Astrocyte (in vitro differentiated cells and primary cell): Measurements from ENCODE around the gene IFNA13. TPM values are rescaled to one million over a fixed set of nuclear protein-coding genes. Genes with fewer than 3 reads are reported as not detected.

ENCODE experiments used
- DNase-seq: peaks from one replicate; pipeline ENCODE4 v3.0.0-alpha.2; 2010; ENCODE audit warnings: low read depth
- FAIRE-seq: peaks from 2 replicates; lab custom pipeline; 2011; peaks lifted over from hg19 to GRCh38; lab: Jason Lieb, UNC
- H2AFZ ChIP-seq: 2 replicates; pipeline ENCODE4 v1.6.0; 2012; ENCODE audit warnings: low read depth, low read length, inconsistent platforms
- H3K27ac ChIP-seq: 2 replicates; pipeline ENCODE4 v1.5.1; 2011; ENCODE audit warnings: low read depth, low read length, inconsistent platforms
- H3K27me3 ChIP-seq: 2 replicates; pipeline ENCODE4 v1.6.0; 2011; ENCODE audit warnings: low read length, inconsistent platforms; ENCODE audit not compliant: insufficient read depth
- H3K36me3 ChIP-seq: 2 replicates; pipeline ENCODE4 v1.5.1; 2011; ENCODE audit warnings: low read length, inconsistent platforms; ENCODE audit not compliant: insufficient read depth
- H3K4me1 ChIP-seq: 2 replicates; pipeline ENCODE4 v1.5.1; 2011; ENCODE audit warnings: low read length, inconsistent platforms; ENCODE audit not compliant: insufficient read depth
- H3K4me2 ChIP-seq: 2 replicates; pipeline ENCODE4 v1.6.0; 2012; ENCODE audit warnings: low read length, inconsistent platforms
- H3K4me3 ChIP-seq: 2 replicates; pipeline ENCODE4 v1.5.1; 2011; ENCODE audit warnings: low read depth, mild to moderate bottlenecking, low read length, inconsistent platforms; ENCODE audit not compliant: insufficient read depth
- H3K79me2 ChIP-seq: 2 replicates; pipeline ENCODE4 v1.6.0; 2012; ENCODE audit warnings: mild to moderate bottlenecking, low read length, inconsistent platforms; ENCODE audit not compliant: insufficient read depth
- H3K9ac ChIP-seq: 2 replicates; pipeline ENCODE4 v1.6.0; 2012; ENCODE audit warnings: mild to moderate bottlenecking, low read length, inconsistent platforms
- H3K9me3 ChIP-seq: 2 replicates; pipeline ENCODE4 v1.5.1; 2012; ENCODE audit warnings: low read depth, mild to moderate bottlenecking, low read length, inconsistent platforms; ENCODE audit not compliant: insufficient read depth
- H4K20me1 ChIP-seq: 2 replicates; pipeline ENCODE4 v1.6.0; 2012; ENCODE audit warnings: low read length, inconsistent platforms; ENCODE audit not compliant: insufficient read depth
- H3K27ac Mint-ChIP-seq: one replicate; pipeline ENCODE4 v1.8.0; 2021; ENCODE audit warnings: mild to moderate bottlenecking, mixed read lengths; ENCODE audit not compliant: unreplicated experiment
- H3K27me3 Mint-ChIP-seq: one replicate; pipeline ENCODE4 v1.8.0; 2021; ENCODE audit warnings: low read depth, mixed read lengths; ENCODE audit not compliant: unreplicated experiment
- H3K36me3 Mint-ChIP-seq: one replicate; pipeline ENCODE4 v1.8.0; 2021; ENCODE audit warnings: low read depth, mixed read lengths; ENCODE audit not compliant: unreplicated experiment
- H3K4me1 Mint-ChIP-seq: one replicate; pipeline ENCODE4 v1.8.0; 2021; ENCODE audit warnings: low read depth, mixed read lengths; ENCODE audit not compliant: unreplicated experiment
- H3K4me3 Mint-ChIP-seq: one replicate; pipeline ENCODE4 v1.8.0; 2021; ENCODE audit warnings: mild to moderate bottlenecking, moderate library complexity, mixed read lengths; ENCODE audit not compliant: unreplicated experiment
- H3K9me3 Mint-ChIP-seq: one replicate; pipeline ENCODE4 v1.8.0; 2021; ENCODE audit warnings: mild to moderate bottlenecking, mixed read lengths; ENCODE audit not compliant: unreplicated experiment
- EZH2 ChIP-seq: IDR thresholded peaks from 2 replicates; pipeline ENCODE4 v1.6.1; 2012; ENCODE audit warnings: mild to moderate bottlenecking, low read length, inconsistent platforms; ENCODE audit not compliant: insufficient read depth
- total RNA-seq: library from RNA; stranded (reverse); gene quantifications from 2 replicates; pipeline ENCODE4 v1.2.1, GENCODE V29; 2021
- TF ChIP-seq, protein P1 (sequence below): IDR thresholded peaks from 2 replicates; pipeline ENCODE4 v1.5.1; 2011; ENCODE audit warnings: low read depth, mild to moderate bottlenecking, inconsistent platforms, low read length, moderate library complexity; ENCODE audit not compliant: insufficient read depth

Gene IFNA13
- total RNA-seq, 1 donor from 2014 or later = not detected

DNA sequence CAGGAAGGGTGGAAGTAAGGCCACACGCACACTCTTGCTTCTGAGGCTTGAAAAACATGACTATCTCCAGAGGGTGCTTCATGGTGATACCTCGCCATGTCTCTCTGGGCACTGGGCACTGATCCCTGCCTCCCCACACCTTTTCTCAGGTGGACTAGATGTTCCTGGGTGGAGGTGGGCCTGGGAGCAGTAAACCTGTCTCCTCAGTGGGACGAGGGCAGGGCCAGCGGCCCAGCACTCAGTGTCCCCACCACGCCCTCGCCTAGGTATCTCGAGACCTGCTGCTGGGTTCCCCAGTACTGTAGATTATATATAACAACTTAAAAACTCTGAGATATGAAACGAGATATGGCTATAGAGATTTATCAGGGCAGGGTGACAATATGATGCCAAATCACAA lies 5.6 kb downstream of the IFNA13 start:
- peaks cover 10% of the 10 kb centered on the region for H3K27me3 Mint-ChIP-seq
- H3K36me3 Mint-ChIP-seq = no peaks in the 10 kb centered on the region
- Histone ChIP-seq H3K9ac (no peak overlapping the region), H3K27me3 (peaks cover 9% of the 10 kb centered on the region), H3K4me3 (no peak overlapping the region), H3K27ac (no peak overlapping the region), H3K79me2 (no peaks in the 10 kb centered on the region), H3K4me2 (no peak overlapping the region), H3K9me3 (no peaks in the 10 kb centered on the region), H2AFZ (no peak overlapping the region), H3K4me1 (no peaks in the 10 kb centered on the region), H4K20me1 (no peaks in the 10 kb centered on the region), H3K36me3 (no peaks in the 10 kb centered on the region)
- FAIRE-seq (no peak), DNase-seq (no peak)
- H3K9me3 Mint-ChIP-seq = no peaks in the 10 kb centered on the region
- no peak overlapping the region for H3K4me3 Mint-ChIP-seq
- H3K4me1 Mint-ChIP-seq = peaks cover 5% of the 10 kb centered on the region
- H3K27ac Mint-ChIP-seq = no peak overlapping the region
- TF ChIP-seq EZH2 = no peak
- TF ChIP-seq, protein P1, sequence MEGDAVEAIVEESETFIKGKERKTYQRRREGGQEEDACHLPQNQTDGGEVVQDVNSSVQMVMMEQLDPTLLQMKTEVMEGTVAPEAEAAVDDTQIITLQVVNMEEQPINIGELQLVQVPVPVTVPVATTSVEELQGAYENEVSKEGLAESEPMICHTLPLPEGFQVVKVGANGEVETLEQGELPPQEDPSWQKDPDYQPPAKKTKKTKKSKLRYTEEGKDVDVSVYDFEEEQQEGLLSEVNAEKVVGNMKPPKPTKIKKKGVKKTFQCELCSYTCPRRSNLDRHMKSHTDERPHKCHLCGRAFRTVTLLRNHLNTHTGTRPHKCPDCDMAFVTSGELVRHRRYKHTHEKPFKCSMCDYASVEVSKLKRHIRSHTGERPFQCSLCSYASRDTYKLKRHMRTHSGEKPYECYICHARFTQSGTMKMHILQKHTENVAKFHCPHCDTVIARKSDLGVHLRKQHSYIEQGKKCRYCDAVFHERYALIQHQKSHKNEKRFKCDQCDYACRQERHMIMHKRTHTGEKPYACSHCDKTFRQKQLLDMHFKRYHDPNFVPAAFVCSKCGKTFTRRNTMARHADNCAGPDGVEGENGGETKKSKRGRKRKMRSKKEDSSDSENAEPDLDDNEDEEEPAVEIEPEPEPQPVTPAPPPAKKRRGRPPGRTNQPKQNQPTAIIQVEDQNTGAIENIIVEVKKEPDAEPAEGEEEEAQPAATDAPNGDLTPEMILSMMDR = no peak

DNA sequence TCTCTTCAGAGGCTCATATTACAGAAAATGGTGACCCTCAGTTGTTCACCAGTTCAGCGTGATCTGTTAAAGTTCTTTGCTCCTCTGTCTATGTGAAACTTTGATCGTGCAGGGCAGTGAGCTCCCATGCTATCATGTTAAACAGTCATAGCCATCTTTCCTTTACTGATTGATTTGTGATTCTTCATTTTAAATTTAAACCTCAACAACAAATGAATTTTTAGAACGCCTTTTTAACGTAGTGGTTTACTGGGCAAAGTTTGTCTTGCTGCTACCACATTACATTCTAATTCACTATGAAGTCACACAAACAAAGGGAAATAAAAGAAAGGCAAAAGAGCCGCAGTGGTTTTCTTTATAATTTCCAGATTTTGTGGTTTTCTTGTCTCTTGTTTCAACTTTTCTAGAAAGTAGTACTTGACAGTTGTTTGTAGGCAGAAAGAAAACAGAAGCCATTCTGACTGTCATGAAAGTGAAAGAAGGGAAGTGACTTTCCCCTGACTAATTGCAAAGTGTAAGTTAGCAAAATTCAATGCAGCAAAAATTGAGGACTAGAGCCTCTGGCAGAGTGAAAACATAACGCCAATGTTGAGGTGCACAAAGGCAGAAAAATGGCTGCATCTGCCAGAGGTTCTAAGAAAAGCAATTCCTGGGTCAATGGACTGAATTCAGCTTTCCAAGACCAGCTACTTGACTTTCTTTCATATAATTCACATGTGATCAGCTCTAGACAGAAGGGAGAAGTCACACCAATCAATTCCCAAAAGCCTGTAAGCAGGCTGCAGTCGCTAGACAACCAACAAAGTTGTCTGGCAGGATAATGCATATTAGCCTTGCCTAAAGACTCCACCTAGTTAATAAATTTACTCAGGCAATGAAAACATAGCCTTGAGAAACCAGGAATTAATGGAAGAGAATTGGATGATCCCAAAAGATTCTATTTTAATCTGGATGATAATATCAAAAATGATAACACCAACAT lies 10.1 kb downstream of the IFNA13 start:
- DNase-seq = peak; percentile 4
- peak overlapping the region; percentile 55 for H3K4me2 ChIP-seq

More for the DNA sequence above, 10.1 kb downstream of the IFNA13 start:
- peak overlapping the region; percentile 45 for H2AFZ ChIP-seq
- no peaks in the 10 kb centered on the region for H3K27me3 ChIP-seq
- Mint-ChIP-seq H3K36me3 (no peaks in the 10 kb centered on the region), H3K27ac (no peak overlapping the region), H3K27me3 (no peaks in the 10 kb centered on the region), H3K4me3 (no peak overlapping the region), H3K4me1 (no peaks in the 10 kb centered on the region), H3K9me3 (peaks cover 3% of the 10 kb centered on the region)
- no peak overlapping the region for H3K27ac ChIP-seq
- no peaks in the 10 kb centered on the region for H3K79me2 ChIP-seq
- TF ChIP-seq, protein P1 = no peak
- no peak for TF ChIP-seq EZH2
- no peak for FAIRE-seq
- H3K4me3 ChIP-seq = no peak overlapping the region
- H4K20me1 ChIP-seq = no peaks in the 10 kb centered on the region
- H3K4me1 ChIP-seq = no peaks in the 10 kb centered on the region
- H3K9ac ChIP-seq = no peak overlapping the region
- no peaks in the 10 kb centered on the region for H3K36me3 ChIP-seq
- no peaks in the 10 kb centered on the region for H3K9me3 ChIP-seq
